ENCODE data around the gene PRKCB.

The PRKCB gene

GRCh38 chr16:23835390-23836077 is at the start of gene PRKCB:
TSS of gene PRKCB (plus strand) at chr16:23835983.
- DNase-seq = no peak

DNA sequence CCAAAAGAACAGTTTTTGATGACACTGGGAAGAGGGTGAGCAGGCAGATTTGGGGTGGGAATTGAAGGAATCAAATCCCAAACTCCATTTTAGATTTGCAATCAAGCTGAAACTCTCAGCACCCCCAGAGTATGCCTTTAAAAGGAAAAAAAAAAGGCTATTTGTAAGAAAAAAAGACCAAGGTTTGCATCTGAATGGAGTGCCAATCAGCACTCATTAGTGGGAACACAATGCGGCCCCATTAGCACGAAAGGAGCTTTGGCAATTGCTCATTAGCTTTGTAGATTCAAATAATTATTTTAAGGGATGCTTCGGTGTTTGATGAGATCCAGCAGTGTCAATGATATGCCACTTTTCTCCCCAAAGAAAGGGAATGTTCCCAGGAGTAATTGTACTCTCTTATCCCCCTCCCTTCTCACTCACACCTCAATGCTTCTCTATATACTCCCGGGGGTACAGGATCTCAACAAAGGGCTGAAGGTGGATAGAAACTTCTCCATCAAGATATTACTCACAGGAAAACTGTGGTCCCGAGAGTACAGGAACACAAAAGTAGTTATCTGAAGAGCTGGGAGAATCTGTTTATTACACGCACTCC is 48.7 kb upstream of the PRKCB start:
- DNase-seq = no peak

- DNase-seq = no peak
Observed at GRCh38 chr16:23788685-23789084, 47.1 kb upstream of the PRKCB start.

- DNase-seq = no peak
Observed at GRCh38 chr16:23795378-23795777, 40.4 kb upstream of the PRKCB start.

- DNase-seq = no peak
Observed at GRCh38 chr16:23796941-23797340, 38.8 kb upstream of the PRKCB start.

DNA sequence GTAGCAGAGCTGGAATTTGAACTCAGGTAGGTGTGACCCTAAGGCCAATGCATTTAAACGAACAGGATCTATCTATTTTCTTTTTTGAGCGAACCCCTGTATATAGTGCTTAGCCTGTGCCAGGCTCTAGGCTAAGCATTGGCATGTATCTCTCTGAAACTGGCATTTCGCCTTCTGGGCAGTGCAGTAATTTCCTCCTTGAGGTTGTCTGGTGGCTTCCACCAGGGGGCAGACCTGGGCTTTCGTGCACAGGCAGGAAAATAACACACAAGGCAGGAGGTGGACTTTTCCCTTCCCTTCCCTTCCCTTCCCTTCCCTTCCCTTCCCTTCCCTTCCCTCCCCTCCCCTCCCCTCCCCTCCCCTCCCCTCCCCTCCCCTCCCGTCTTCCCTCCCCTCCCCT is 34.4 kb upstream of the PRKCB start:
- no peak for DNase-seq

- DNase-seq = no peak
Observed at GRCh38 chr16:23802776-23803175, 33.0 kb upstream of the PRKCB start.

- DNase-seq = no peak
Observed at GRCh38 chr16:23803591-23804123, 32.1 kb upstream of the PRKCB start.

DNA sequence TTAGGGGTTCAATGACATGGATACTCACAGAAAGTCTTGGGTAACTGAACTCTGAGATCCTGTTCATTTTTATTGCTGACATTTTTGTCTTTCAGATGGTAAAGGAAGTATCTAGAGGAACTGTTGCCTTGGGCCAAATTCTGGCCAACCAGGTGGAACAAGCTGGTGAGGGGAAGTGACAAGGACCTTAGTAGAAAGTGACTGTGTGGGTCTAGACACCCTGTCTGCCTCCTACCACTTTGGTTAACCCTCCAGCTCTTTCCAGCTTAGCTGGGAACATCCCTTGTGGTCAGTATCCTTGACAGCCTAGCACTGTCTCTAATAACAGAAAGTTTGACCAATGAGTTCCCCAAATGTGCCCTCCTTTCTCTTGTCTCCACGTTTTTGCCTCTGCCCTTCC is 28.8 kb upstream of the PRKCB start:
- no peak for DNase-seq

DNA sequence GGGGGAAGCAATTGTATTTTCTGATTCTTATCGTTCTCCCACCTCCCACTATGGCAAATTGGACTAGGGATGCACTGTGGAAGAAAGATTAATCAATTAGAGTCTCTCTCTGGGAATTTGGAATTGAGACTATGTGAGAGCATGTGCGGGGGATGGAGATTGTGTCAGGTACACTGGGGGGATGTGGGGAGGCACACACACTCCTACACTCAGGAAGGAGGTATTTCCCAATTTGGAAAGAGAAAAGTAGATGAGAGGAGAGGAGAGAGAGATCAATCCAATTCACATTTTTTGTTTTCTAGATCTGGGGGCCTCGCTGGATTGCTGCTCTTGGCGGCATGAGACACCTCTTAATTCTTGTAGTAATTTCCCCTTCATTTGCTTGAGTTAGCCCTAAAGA is 14.3 kb upstream of the PRKCB start:
- no peak for DNase-seq

DNA sequence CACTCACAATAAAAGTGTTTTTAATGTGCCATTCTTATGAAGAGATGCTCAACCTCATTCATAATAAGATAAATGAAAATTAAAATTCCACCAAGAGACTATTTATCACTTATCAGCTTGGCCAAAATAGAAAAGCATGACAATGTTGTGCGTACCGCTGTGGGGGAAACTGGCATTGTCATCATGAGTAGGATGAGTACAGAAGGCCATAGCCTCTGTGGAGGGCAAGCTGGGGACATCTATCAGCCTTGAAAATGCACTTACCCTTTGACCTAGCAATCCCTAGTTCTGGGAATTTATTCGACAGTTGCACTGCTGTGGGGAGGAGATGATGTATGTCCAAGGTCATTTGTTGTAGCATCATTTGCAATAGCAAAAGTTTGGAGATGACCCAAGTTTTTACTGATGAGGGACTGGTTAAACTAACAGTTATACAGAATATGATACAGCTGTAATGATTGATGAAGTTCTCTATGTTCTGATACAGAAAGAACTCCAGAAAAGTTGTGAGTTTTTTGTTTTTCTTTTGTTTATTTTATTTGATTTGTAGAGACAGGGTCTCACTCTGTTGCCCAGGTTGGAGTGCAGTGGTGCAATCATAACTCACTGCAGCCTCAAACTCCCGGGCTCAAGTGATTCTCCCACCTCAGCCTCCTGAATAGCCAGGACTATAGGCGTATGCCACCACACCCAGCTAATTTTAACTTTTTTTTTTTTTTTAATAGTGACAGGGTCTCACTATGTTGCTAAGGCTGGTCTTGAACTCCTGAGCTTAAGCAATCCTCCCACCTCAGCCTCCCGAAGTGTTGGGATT is 13.7 kb upstream of the PRKCB start:
- DNase-seq = no peak

GRCh38 chr16:23823475-23824384 is 12.1 kb upstream of the PRKCB start:
- DNase-seq = no peak

- no peak for DNase-seq
Observed at GRCh38 chr16:23824909-23825308, 10.9 kb upstream of the PRKCB start.

GRCh38 chr16:23826528-23827045 is 9.2 kb upstream of the PRKCB start:
- no peak for DNase-seq

DNA sequence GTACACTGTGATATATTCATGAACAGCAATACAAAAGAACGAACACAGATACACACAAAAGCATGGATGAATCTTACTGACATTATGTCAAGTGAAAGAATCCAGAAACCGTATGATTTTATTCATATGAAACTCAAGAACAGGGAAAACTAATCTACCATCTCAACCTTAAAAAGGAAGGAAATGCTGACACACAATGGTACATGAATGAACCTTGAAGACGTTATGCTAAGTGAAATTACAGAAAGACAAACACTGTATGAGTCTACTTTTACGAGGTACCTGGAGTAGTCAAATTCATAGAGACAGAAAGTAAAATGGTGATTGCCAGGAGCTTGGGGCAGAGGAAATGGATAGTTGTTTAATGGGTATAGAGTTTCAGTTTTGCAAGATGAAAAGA is 8.7 kb upstream of the PRKCB start:
- DNase-seq = no peak

GRCh38 chr16:23829454-23829853 is 6.3 kb upstream of the PRKCB start:
- DNase-seq = no peak

DNA sequence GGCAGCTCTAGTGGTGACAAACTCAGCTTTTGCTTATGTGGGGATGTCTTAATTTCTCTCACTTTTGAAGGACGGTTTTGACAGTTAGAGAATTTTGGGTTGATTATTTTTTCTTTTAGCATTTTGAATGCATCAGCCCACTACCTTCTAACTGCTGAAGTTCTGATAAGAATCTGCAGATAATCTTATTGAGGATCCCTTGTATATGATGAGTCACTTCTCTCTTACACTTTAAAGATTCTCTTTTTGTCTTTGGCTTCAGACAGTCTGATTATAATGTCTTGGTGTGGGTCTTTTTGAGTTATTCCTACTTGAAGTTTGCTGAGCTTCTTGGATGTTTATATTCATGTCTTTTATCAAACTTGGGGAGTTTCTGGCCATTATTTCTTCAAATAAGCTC is 5.5 kb upstream of the PRKCB start:
- no peak for DNase-seq

DNA sequence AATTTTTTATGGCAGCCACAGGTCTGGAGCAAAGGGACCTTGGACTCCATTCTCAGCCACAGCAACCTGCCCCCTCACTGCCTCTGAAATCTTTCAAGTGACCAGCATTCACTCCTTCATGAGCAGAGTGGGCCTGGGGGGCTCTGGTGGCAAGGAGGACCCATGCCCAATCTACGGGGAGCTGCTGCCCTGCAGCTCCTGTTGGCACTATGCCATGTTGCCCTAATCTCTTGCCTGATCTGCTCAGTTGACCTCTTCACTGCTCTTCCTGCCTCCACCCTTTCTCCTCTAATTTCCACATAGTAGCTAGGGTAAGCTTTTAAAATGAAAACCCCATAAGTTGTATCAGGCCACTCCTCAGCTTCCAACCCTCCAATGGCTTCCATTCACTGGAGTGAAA is 2.9 kb upstream of the PRKCB start:
- no peak for DNase-seq

DNA sequence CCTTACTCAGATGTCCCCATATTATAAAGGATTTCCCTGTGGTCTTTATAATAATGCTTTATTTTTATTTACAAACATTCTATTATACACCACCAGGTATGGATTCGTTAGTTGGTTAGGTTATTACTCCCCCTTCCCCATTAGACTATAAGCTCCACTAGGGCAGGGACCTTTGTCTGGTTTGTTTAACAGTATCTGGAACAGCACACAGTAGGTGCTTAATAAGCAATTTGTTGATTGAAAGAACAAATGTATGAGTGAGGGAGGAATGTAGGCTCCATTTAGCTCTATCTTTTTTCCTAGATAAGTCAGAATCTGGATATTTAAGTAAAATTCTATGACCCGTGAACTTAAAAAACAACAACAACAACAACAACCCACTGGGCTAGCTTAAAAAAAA is 2.3 kb upstream of the PRKCB start:
- no peak for DNase-seq

DNA sequence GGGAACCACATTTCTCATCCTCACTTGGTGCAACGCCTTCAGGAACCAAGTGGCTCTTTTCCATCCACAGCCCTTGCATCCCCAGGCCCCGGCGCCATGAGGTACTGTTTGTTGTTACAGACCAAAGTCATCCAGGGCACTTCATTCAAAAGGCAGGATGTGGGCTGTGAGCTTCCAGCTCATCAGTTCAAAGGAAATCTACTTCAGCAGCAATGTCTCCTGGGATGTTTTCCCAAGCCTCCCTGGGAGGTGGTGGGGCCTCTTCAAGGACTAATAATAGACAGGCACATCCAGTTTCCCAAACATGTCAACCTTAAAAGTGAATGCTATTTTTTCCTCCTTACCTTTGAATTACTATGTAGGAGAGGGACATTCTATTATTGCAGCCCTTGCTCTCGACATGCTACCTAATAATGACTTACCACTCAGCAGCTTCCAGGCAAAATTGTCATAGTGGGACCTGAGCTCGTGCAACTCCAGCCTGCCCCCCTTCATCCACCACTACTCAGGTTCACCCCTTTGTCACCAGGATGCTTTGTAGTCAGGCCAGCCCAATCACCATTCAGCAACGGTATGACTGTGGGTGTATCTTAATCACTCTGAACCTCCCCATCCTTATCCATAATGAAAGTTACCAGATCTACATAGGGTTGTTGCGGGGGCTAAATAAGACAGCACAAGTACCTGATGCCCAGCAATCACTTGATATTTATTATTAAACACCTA is 1.7 kb upstream of the PRKCB start:
- DNase-seq = no peak

GRCh38 chr16:23836078-23836403 is 258 bp downstream of the PRKCB start:
- DNase-seq = no peak

All from T1000 (cell line).